ENCODE data around the gene PRXL2B.

Gene PRXL2B

DNA sequence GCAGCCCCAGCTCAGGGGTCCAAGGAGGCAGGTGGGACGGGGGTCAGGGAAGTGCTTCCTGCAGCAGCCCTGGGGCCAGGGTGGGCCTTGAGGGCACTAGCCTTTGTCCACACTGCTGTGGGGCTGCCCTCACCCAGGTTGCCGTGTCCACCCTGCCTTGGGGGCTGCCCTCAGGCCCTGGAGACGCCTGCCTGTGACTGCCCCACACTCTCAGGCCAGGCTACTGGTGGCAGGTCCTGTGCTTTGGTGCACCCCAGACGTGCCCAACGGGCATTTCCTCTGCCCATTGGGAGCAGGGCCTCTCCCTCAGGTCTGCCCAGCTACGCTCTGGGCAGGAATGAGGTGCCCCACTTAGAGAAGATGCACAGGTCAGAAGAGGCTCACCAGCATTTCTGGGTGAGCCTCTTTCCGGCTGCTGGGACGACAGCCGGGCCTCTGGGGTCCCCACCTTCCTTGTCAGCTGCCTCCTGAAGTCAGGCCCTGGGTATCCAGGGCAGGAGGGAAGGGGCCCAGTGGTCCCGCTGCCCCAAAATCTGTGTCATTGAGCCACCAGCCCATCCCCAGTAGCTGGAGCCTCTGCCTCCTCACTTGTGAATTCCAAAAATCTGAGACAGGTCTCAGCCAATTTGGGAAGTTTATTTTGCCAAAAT, 48.9 kb downstream of the PRXL2B start:
- DNase-seq (ENCODE audit: low read depth) = no peak

DNA sequence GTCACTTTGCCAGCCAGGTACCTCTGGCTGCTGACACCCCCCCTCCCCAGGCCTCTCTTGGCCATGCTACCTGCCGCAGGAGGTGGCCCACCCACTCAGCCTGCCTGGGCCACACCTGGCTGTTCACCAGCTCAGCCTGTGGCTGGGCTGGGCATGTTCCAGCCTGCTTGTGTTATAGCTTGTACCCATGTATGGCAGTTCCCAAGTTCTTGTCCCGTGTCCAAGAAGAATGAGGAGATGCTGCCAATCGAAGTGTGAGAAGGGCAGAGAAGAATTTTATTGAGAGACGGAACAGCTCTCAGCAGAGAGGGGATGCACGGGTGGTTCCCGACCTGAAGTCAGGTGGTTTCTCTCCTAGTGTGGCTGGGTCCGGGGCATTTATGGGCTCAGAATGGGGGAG, 50.2 kb downstream of the PRXL2B start:
- DNase-seq (ENCODE audit: low read depth) = no peak

DNA sequence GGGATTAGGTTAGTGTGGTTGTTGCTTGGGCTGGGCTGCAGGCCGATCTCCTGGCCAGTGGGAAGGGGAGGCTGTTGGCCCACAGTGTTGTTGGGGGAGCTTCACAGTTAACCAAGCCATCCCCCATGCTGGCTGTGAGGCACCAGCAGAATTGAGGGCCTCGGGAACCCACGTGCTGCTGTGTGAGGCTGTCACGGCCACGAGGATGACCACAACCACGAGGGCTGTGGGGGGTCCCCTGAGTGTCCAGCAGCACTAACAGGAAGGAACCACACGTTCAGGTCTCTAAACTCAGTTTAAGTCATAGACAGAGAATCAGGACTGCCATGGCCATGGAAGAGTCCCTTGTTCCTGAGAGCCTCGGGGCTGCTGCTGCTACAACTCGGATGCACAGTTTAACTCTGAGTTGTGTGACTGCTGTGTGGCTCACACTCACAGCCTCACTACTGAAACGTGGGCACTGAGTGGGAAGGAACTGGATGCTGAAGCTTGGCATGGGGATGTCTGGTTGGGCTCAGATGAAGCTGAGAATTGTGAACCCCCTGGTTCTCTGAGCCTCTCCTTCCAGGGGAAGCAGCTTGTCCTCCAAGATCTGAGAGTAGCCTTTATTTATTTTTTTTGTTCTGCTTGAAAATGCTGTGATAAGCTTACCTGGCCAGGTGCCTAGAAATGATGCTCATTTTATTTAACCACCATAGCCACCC, 51.0 kb downstream of the PRXL2B start:
- DNase-seq (ENCODE audit: low read depth) = no peak

DNA sequence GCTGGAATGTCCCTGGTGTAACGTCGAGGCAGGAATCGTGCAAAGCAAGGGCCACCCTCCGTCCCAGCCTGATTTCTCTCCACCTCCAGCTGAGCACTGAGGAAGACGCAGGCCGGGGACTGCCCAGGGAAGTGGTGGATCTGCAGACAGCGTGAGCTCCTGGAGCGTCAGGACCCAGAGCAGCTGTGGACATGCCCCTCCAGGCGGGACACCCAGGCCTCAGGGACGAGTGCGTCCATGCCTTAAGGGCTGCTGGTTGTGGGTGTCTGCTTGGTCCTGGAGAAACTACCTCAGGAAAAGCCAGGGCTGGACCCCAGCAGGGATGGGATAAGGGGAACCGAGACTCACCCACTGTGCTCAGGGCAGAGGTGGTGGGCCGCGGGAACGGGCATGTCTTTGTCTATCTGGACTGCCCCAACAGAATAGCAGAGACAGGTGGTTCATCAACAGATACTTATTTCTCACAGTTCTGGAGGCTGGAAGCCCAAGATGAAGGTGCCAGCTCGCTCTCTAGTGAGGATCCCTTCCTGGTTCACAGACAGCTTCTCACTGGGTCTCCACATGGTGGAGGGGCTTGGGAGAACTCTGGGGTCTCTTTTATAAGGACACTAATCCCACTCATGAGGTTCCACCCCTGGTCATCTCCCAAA, 52.0 kb downstream of the PRXL2B start:
- DNase-seq (ENCODE audit: low read depth) = no peak

DNA sequence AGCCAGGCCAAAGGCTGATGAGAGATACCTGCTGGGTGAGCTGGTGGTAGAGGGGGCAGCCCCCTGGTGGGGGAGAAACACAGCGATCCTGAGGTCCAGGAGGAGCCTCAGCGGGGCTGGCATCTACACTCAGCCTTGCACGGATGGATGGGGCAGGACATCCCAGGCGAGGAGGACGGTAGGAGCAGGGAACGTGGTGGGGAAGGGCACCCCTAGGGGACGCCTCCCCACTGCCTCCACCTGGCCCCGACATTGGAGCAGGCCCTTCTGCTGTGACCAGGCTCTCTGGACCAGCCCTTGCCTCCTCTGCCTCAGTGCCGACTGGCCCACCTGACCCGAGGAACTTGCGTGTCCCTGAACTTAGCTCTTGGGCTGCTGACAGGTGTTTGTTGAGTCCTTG, 52.6 kb downstream of the PRXL2B start:
- DNase-seq (ENCODE audit: low read depth) = no peak

DNA sequence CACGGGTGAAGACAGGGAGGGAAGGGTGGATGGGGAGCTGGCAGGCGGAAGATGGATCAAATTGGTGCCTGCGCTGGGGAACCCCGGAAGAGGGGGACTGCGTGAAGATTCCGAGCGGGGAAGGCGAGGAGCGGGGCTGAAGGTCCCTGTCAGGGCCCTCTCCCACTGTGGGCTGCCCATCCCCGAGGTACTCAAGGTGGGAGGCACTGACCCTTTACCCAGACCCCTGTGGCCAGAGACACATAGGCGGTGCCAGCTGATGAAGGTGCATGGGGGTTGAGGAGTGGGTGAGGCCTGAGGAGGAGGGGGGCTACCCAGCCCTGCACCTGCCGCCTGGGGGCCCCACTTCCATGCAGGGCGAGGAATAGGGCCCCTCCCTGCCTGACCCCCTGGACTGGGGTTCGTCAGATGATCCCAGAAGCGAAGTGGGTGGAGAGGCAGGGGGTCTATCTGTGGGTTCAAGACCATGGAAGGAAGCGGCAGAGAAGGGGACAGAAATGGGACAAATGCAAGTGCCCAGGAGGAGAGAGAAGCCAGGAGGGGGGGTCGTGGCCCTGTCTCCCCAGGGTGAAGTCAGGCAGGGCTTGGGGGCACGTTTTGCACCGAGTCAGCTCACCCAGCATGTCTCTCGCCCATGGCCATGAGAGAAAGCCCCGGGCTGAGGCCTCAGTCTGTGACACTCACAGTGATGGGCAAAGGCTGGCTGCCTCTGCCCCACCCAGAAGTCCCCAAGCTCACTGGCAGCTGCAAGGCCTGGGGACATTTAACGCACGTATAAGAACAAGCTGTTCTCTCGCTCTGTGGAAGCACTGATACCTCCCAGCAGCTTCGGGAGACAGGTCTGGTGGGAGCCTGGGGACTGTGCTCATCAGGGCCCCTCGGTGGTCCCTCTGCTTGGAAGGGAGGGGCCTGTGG, 53.3 kb downstream of the PRXL2B start:
- no peak for DNase-seq (ENCODE audit: low read depth)

DNA sequence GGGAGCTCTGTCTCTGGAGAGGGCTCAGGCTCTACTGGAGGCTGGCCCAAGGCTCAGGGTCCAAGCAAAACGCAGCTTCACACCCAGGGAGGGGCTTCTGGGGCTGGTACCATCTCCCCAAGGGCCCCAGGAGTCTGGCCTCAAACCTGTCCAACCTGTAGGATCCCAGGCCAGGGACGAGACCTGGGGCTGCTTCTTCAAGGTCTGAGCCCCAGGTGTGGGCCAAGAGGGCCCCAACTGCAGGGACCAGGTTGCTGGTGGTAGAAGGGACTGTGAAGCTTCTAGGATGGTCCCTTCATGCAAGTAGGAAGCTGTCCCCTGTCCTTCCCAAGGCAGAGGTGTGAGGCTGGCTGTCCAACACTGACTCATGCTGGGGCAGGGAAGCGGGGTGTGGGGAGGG, 54.0 kb downstream of the PRXL2B start:
- no peak for DNase-seq (ENCODE audit: low read depth)
